Lung (tissue), 12 donors: Measurements from ENCODE around the gene PSD. TPM values are rescaled to one million over a fixed set of nuclear protein-coding genes. Genes with fewer than 3 reads are reported as not detected.

Experiments used
- ATAC-seq: fragments of 200-7000 bp; cut with Tn5 transposase; one replicate; pipeline ENCODE4 v1.9.1; 2020; ENCODE audit warnings: moderate number of reproducible peaks; ENCODE audit not compliant: insufficient read depth, low FRiP score
- DNase-seq, 3 donors: peaks; one replicate each; pipeline ENCODE4 v3.0.0-alpha.2; 2013 to 2017
- H3K27ac ChIP-seq, 2 donors: one replicate each; pipeline ENCODE4 v1.5.1; 2013; ENCODE audit warnings: mild to moderate bottlenecking in 2 of 2, moderate library complexity in 2 of 2, control low read depth in 1 of 2, inconsistent platforms in 1 of 2, low read depth in 1 of 2, low read length in 1 of 2
- H3K27me3 ChIP-seq, 3 donors: one replicate each; pipeline ENCODE4 v1.5.1; 2013; ENCODE audit warnings: low read length in 2 of 3; ENCODE audit not compliant: control insufficient read depth in 3 of 3, insufficient read depth in 3 of 3
- H3K36me3 ChIP-seq, 4 donors: one replicate each; pipeline ENCODE4 v1.5.1; 2013; ENCODE audit warnings: low read length in 4 of 4, mild to moderate bottlenecking in 1 of 4, moderate library complexity in 1 of 4; ENCODE audit not compliant: control insufficient read depth in 4 of 4, insufficient read depth in 4 of 4
- H3K4me1 ChIP-seq, 5 donors: one replicate each; pipeline ENCODE4 v1.5.1; 2013; ENCODE audit warnings: low read length in 5 of 5, mild to moderate bottlenecking in 2 of 5, moderate library complexity in 1 of 5; ENCODE audit not compliant: control insufficient read depth in 5 of 5, insufficient read depth in 5 of 5
- H3K4me3 ChIP-seq: one replicate; pipeline ENCODE4 v1.5.1; 2013; ENCODE audit warnings: mild to moderate bottlenecking, control low read depth, moderate library complexity
- H3K9ac ChIP-seq, 2 donors: one replicate each; pipeline ENCODE4 v1.5.1; 2013; ENCODE audit warnings: low read length in 2 of 2, control low read depth in 1 of 2; ENCODE audit not compliant: insufficient read depth in 1 of 2
- H3K9me3 ChIP-seq, 4 donors: one replicate each; pipeline ENCODE4 v1.5.1; 2013; ENCODE audit warnings: low read length in 3 of 4, mild to moderate bottlenecking in 1 of 4, moderate library complexity in 1 of 4; ENCODE audit not compliant: control insufficient read depth in 4 of 4, insufficient read depth in 3 of 4
- WGBS, 2 donors: extraction: QIAGEN DNeasy Blood & Tissue Kit; methylation state at CpG; one replicate each; pipeline ENCODE4 v1.1.7; 2013; 5-methylcytosine and 5-hydroxymethylcytosine counted together
- polyA plus RNA-seq, 2 donors: library from polyadenylated mRNA; stranded (reverse); fragments of 200-250 nt; gene quantifications; one replicate each; pipeline ENCODE4 v1.2.1, GENCODE V29; 2013
- total RNA-seq, 2 donors: library from RNA; depleted of rRNA in 1 of 2; stranded (reverse); fragments of >200 nt in 1 of 2; gene quantifications; one replicate each; pipeline ENCODE4 v1.2.1, GENCODE V29; 2014 to 2021
- TF ChIP-seq, protein P1 (sequence below): IDR thresholded peaks from 2 replicates; pipeline ENCODE4 v1.5.1; 2012; ENCODE audit warnings: mild to moderate bottlenecking; ENCODE audit errors: control extremely low read depth, extremely low read depth
- donor health status: control.
- donor health status: control.
- donor health status: Bipolar disorder and iron deficiency.
- donor health status: healthy.
- donor health status: DM: yes; HTN: yes; CAD: no.

PSD gene
- total and polyA plus RNA-seq, 4 donors: 1.1 to 5.3 (median 3.2) TPM

DNA sequence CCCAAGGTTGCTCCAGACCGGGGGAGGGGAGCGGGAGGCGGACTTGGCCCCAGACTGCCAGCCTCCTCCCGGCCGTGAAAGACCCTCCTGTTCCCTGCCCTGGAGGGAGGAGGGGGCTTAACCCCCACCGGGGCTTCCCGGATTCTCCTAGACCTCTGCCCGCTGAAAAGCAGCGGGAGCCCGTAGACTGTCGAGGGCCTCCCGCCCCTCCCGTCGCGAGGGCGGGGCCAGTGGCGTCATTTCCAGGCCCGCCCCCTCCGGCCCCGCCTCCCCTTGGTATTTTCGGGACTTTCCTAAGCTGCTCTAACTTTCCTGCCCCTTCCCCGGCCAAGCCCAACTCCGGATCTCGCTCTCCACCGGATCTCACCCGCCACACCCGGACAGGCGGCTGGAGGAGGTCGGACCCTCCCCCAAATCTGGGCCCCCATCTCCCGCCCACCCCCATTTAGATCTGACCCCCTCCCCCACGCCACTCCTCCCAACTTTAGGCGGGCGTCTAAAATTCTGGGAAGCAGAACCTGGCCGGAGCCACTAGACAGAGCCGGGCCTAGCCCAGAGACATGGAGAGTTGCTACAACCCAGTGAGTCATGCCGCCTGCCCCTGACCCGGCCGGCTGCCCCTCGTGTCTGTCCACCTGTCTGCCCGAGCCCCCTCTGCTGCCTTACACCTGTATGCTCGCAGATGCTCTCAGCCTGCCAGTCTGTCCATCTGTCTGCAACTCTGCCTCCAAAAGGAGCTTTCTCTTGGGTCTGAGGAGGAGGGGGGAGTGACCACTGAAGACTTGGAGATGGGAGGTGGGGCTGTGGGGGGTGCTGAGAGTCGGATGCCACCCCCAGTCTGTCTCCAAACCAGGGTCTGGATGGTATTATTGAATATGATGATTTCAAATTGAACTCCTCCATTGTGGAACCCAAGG is 22.9 kb downstream of the PSD start, which contains the start of gene NFKB2:
NFKB2 (plus strand) TSS at position 306 of the 917 bp plus-strand sequence; CDS start at position 561, 255 bp downstream.
- ATAC-seq (peak; percentile 75), DNase-seq (peak; percentile 94 to 95 (median 94))
- TF ChIP-seq, protein P1, sequence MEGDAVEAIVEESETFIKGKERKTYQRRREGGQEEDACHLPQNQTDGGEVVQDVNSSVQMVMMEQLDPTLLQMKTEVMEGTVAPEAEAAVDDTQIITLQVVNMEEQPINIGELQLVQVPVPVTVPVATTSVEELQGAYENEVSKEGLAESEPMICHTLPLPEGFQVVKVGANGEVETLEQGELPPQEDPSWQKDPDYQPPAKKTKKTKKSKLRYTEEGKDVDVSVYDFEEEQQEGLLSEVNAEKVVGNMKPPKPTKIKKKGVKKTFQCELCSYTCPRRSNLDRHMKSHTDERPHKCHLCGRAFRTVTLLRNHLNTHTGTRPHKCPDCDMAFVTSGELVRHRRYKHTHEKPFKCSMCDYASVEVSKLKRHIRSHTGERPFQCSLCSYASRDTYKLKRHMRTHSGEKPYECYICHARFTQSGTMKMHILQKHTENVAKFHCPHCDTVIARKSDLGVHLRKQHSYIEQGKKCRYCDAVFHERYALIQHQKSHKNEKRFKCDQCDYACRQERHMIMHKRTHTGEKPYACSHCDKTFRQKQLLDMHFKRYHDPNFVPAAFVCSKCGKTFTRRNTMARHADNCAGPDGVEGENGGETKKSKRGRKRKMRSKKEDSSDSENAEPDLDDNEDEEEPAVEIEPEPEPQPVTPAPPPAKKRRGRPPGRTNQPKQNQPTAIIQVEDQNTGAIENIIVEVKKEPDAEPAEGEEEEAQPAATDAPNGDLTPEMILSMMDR: no peak
- WGBS, 2 donors: 1% methylated on average over 41 to 42 of the region's 42 CpGs
- H3K4me1 ChIP-seq: peaks cover 0 to 19% (median 14%) of the 10 kb centered on the region in 5 donors
- H3K27ac ChIP-seq: peak within 1 kb of the TSS; percentile 94 to 99
- peak within 1 kb of the TSS; percentile 78 for H3K4me3 ChIP-seq
- peak within 1 kb of the TSS; percentile 71 to 76 for H3K9ac ChIP-seq
- H3K36me3 ChIP-seq: peaks cover 0 to 13% (median 0%) of the 10 kb centered on the region in 4 donors
- H3K9me3 ChIP-seq: no peaks in the 10 kb centered on the region
- peaks cover 0 to 8% (median 3%) of the 10 kb centered on the region in 3 donors for H3K27me3 ChIP-seq

DNA sequence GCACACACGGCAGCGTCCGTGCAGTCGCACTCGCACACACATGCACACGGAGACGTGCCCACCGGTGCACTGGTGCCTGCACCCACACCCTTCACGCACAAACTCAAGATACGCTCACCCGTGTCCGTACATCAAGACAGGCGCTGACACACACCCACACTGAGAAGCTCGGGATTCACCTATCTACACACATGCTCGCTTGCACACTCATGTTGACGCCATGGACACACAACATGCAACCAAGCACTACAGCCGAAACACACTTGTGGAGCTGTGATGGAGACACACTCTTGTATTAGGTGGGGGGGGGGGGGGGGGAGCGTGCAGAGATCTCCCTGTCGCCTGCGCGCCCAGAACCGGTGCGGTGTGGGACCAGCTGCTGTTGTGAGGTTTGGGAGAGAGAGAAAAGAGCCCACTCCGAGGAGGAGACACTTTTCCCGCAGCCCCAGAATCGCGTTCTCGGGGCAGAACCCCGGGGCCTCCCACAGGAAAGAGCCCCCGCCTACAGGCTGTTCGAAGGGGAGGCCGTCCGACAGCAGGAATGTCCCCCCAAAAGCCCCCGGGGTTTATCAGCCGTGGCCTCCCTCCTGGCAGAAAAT is 23.7 kb downstream of the PSD start:
- WGBS, 2 donors: 0% methylated on average over 33 to 35 of the region's 35 CpGs
- H3K36me3 ChIP-seq: peaks cover 0 to 11% (median 0%) of the 10 kb centered on the region in 4 donors
- DNase-seq (peak in 2 of 3 donors; percentile 58 to 63), ATAC-seq (no peak)
- peaks cover 0 to 18% (median 14%) of the 10 kb centered on the region in 5 donors for H3K4me1 ChIP-seq
- H3K9ac ChIP-seq: peak overlapping the region; percentile 71 to 76
- TF ChIP-seq, protein P1: no peak
- no peaks in the 10 kb centered on the region for H3K9me3 ChIP-seq
- peak overlapping the region; percentile 94 to 99 for H3K27ac ChIP-seq
- H3K27me3 ChIP-seq: peaks cover 0 to 9% (median 9%) of the 10 kb centered on the region in 3 donors
- peak overlapping the region; percentile 56 for H3K4me3 ChIP-seq

DNA sequence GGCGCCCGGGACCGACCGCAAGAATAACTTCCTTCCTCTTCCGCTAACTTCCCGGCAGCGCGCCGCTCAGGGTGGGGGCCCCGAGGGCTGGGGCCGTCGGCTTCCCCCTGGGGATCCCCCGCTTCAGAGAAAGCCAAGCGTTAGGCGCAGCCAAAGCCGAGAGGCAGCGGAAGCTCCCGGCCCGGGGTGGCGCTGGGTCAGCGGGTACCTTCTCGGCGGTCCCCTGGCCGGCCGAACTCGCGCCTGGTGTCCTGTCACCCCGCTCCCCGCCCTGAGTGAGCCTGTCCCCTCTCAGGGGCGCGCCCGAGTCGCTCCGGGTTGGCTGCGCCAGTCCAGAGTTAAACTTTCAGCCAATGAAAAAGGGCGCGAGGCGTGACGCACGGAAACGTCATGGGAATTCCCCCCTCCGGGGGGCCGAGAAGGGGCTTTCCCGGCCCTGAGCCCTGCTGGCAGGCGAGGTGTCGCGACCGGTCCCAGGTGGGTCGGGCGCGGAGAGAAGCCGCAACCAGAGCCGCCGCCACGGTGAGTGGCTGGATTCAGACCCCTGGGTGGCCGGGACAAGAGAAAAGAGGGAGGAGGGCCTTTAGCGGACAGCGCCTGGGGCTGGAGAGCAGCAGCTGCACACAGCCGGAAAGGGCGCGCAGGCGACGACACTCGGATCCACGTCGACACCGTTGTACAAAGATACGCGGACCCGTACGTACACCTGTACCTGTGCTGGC is 24.3 kb downstream of the PSD start:
- peak overlapping the region; percentile 94 to 99 for H3K27ac ChIP-seq
- H3K9ac ChIP-seq: peak overlapping the region; percentile 71 to 82
- H3K27me3 ChIP-seq: peaks cover 0 to 11% (median 9%) of the 10 kb centered on the region in 3 donors
- H3K36me3 ChIP-seq: peaks cover 0 to 11% (median 0%) of the 10 kb centered on the region in 4 donors
- DNase-seq: peak; percentile 92 to 95 (median 95)
- no peaks in the 10 kb centered on the region for H3K9me3 ChIP-seq
- peak; percentile 86 for ATAC-seq
- TF ChIP-seq, protein P1: peak; percentile 84
- peak overlapping the region; percentile 56 for H3K4me3 ChIP-seq
- WGBS, 2 donors: 0% methylated on average over 60 to 71 of the region's 71 CpGs
- peaks cover 0 to 14% (median 9%) of the 10 kb centered on the region in 5 donors for H3K4me1 ChIP-seq
